GM19324 (cell line): Measurements from ENCODE around the gene TMEM215.

ENCODE experiments used
- ATAC-seq: cut with Tn5 transposase; IDR thresholded peaks from one replicate; pipeline ENCODE4 v1.9.1; 2021; ENCODE audit warnings: mild to moderate bottlenecking, moderate library complexity; ENCODE audit not compliant: unreplicated experiment, low FRiP score

TMEM215 gene

GRCh38 chr9:32828861-32829260, 45.5 kb downstream of the TMEM215 start:
- ATAC-seq: no peak

DNA sequence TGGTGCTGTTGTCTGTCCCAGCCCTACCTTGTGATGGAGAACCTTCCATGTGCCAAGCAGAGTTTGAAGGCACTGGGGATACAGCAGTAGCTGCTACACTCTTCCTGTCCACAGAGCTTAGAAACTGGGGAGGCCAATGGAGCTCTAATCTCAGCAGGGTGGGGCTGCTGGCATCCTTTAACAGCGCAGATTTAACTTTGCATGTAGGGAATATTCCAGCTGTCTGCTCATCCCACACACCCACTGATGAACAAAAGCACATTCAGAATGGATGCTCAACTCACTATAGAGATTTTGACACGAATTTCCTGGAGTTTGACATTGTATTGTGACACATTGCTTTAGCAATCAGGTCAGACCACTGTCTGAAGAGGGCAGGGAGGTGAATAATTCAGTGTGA, 49.0 kb downstream of the TMEM215 start:
- no peak for ATAC-seq
